Posterior cingulate gyrus (tissue), 11 donors: ENCODE measurements around the gene CDC20B.

ENCODE experiments used
- DNase-seq, 10 donors: peaks; one replicate each; pipeline versions ENCODE4 v3.0.0 to v3.0.0-alpha.2; 2020 to 2021; ENCODE audit warnings: mixed read lengths in 3 of 10
- intact Hi-C: fragments of 100-400 bp; cut with DNase I; formaldehyde crosslinking; loops from one replicate; pipeline ENCODE4 v1.15.1; 2023

The CDC20B gene

GRCh38 chr5:55171471-55171870, 1.5 kb downstream of the CDC20B start:
- intact Hi-C loops = loop anchor here (5.0 kb wide), 3 partner anchors 136 to 541 kb away; partner anchors contain the start of genes DHX29, MTREX and SLC38A9
- DNase-seq = no peak

- intact Hi-C loops = no loop called here
- DNase-seq = no peak
Observed at GRCh38 chr5:55162666-55163065, 10.3 kb downstream of the CDC20B start.

- intact Hi-C loops = no loop called here
- DNase-seq = no peak
Observed at GRCh38 chr5:55160493-55161209, 12.3 kb downstream of the CDC20B start.

DNA sequence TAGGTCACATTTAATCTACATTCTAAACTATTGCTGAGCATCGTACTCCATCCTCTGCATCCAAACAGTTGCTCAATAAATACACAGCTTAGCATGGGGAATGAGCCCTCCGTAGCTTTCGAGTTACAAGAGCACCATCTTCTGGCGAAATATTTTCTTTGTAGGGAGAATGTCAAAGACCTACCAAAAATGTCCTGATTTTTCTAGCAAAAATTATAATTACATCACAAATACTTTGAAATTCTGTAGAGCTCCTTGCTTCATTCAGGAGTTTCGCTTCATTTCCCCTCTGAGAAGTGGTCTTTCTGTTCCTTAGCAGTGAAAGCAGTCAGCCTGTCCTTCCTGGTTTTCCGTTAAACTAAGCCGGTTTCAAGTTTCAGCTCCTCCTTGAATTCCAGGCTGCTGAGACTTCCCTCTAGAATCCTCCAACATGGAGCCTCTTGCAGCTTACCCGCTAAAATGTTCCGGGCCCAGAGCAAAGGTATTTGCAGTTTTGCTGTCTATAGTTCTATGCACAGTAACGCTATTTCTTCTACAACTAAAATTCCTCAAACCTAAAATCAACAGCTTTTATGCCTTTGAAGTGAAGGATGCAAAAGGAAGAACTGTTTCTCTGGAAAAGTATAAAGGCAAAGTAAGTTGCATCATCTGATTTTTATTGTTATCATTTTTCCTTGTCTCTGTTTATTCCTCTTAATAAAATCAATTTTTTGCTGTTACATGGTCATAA, 13.0 kb downstream of the CDC20B start, which contains the start of gene GPX8:
Gene GPX8 (plus strand): TSS at position 409 of the 730 bp plus-strand sequence. CDS start 22 bp downstream, at position 431.
- intact Hi-C loops = no loop called here
- DNase-seq = no peak

GRCh38 chr5:55154873-55155272, 18.1 kb downstream of the CDC20B start:
- DNase-seq = no peak
- intact Hi-C loops = no loop called here

GRCh38 chr5:55151923-55152842, 20.8 kb downstream of the CDC20B start:
- no peak for DNase-seq
- intact Hi-C loops = no loop called here

- intact Hi-C loops = no loop called here
- no peak for DNase-seq
Observed at GRCh38 chr5:55149308-55149795, 23.6 kb downstream of the CDC20B start.

DNA sequence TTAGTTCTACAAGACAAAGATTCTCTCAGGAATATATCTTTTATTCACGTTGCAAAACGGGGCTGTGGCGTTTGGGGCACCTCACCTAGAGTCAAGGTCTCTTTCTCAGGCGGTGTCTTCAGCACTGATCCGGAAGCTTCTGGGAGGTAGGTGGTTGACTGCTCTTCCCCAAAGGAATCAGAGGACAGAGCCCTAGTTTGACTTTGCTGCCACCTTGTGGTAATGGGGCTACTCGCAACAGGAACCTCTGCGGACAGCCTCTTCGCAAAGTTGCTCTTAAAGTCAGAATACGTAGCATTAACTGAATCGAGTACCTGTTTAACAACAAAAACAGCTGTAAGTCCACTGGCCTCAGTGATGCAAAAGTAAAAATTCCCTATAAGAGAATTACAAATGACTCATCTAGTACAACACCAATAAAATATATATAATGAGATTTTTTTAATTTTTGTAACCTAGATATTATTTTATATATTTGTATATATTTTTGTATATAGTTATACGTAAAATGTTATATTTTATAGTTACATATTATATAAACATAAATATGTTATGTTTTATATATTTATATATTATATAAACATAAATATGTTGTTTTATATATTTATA, 26.3 kb downstream of the CDC20B start:
- peak in 9 of 10 donors; percentile 46 to 94 (median 73) for DNase-seq

GRCh38 chr5:55146080-55146479, 26.9 kb downstream of the CDC20B start:
- intact Hi-C loops = loop anchor here (2.0 kb wide), 1 partner anchor 239 kb away; no protein-coding TSS in a partner anchor
- DNase-seq = no peak

More for the DNA sequence above, 26.3 kb downstream of the CDC20B start:
- intact Hi-C loops = loop anchor here (2.0 kb wide), 1 partner anchor 240 kb away; no protein-coding TSS in a partner anchor

DNA sequence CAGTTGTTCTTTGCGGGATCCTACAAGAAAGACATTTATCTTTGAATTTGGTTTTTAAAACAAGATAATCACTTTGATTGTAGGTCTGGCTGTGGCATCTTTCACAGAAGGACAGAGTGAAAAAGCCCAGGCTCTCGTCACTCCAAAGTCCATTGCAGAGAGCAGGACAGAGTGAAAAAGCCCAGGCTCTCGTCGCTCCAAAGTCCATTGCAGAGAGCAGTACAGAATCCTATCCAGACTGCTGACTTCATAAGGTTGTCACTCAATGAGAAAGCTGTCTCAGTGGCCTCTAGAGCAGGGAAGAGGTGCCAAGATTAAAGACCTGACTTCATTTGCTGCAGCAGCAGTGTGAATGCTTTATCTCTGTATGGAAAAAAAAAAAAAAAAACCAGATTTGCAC, 29.4 kb downstream of the CDC20B start:
- intact Hi-C loops = no loop called here

DNA sequence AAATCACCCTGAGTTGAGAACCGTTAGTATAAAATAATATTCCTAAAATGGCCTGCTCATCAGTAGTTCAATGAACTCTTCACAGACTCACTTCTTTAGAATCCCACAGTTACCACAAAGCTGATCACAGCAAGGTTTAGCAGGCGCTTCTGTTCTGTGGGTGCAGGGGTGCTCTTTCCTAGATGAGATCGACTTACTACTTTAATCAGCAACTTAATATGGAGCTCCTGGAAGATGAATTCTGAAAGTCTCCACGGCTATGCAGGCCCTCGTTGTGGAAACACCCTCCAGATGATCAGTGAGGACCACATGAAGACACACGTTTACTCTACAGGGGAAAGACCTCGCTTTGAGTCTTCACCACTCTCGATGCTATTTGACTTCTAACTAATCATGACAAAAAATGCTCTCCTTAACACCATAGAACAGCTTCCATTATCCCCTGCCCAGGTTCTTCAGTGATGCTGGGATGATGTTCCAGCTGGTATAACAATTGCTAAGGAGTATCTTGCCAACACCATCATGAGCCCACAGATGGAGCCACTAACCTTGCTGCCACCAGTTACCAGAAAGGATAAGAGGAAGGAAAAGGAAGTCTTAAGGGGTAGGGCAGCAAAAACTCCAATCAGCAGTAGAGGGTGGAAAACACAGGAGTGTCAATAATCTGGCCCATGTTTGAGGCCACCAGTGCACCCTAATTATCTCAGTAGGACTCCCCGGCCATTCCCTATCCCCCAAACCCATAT, 30.9 kb downstream of the CDC20B start:
- intact Hi-C loops = no loop called here
- DNase-seq = no peak

More for the DNA sequence above, 29.4 kb downstream of the CDC20B start:
- no peak for DNase-seq

- intact Hi-C loops = no loop called here
- no peak for DNase-seq
Observed at GRCh38 chr5:55140908-55141665, 31.9 kb downstream of the CDC20B start.

DNA sequence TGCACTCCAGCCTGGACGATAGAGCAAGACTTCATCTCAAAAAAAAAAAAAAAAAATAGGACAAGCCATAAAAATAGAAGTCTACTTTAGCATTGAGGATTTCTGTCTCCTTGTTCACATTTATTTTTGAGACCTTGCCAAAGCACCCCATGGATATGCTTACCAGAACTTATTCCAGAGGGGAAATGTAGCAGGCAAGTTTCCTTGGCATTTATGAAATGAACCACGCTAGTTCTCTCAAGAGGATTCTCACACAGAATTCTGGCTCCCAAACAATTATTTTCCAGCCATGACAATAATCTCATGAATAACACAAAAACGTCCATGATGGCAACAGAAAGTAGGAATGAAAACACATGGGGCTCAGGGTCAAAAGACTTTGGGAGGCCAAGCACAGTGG, 36.5 kb downstream of the CDC20B start:
- no peak for DNase-seq
- intact Hi-C loops = no loop called here

DNA sequence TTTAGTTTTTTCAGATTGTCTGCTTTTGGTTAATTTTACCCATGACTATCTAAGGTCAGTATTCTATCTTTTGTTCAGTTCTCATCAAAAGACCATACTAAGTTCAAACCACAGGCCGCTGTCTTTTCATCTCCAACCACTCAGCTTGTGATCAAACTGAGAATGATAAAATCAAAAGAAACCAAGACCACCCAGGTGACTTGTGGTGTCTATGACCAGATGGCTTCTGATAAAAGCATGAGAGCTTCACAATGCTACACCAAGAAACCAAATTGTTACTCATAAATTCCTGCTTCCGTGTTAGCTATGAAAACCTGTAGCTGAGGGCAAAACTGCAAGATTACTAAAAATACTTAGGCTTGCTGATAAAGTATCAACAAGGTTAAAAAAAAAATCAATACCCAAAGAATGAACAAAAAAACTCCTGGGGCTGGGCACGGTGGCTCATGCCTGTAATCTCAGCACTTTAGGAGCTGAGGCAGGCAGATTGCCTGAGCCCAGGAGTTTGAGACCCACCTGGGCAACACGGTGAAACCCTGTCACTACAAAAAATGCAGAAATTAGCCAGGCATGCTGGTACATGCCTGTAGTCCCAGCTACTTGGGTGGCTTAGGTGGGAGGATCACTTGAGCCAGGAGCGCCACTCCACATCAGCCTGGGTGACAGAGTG, 38.8 kb downstream of the CDC20B start:
- DNase-seq = no peak
- intact Hi-C loops = no loop called here

DNA sequence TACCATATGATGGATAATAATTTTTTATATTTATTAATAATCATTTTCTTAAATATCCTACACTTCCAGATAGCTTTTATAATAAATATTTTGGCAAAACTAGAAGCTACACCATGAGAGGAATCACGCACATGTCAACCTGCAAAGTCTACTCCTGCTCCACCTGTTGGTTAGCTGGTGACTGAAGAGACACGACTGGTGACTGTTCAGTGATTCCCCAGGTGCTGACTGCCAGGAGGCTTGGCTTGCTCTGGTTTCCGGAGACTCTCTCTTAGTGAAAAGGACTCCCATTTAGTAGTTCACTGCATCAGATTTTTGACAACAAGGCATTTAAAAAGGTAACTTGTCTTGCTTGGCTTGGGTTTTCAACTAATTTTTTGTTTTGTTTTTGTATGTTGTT, 49.6 kb downstream of the CDC20B start:
- intact Hi-C loops = no loop called here
- no peak for DNase-seq

DNA sequence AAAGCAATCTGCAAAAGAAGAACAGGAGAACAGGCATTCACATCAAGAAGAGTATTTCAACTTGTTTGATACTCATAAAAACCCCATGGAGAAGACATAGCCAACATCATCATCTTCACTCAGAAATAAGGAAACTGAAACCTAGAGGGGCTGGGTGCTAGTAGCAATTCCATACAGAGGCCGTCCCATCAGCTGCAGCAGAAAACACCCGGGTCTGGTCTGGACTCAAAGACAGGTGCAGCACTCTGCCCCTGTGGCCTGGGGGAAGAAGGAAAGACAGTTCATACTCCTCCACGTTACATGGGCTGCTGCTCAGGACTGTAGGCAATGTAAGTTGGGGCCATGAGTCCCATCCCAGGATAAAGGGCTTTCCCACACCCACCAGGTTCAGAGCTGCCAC, 58.9 kb downstream of the CDC20B start:
- intact Hi-C loops = no loop called here
- DNase-seq = no peak

- no peak for DNase-seq
- intact Hi-C loops = no loop called here
Observed at GRCh38 chr5:55113327-55113726, 59.6 kb downstream of the CDC20B start.

DNA sequence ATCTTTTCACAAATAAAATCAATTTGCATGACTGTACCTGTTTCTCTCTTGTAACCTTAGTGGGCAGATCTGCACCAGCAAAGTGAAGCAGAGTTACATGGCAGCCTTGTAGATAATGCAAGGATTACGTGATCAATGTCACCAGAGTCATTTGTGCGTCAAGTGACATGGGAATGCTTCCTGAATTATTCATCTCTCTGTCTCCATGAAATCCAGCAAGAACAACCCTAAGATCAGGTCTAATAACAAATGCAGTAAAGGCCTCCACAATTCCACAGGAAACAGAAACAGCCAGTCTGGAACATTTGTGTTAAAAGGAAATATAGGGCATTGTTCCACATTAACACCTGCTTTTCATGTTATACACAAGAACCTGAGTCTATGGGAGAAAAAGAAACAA, 62.8 kb downstream of the CDC20B start:
- DNase-seq = no peak

More for the DNA sequence above, 62.8 kb downstream of the CDC20B start:
- intact Hi-C loops = no loop called here
